Vagina (tissue), 2 donors: ENCODE measurements around the gene ATG4B.

Experiments used
- POLR2AphosphoS5 ChIP-seq, 2 donors: sonication (generic); formaldehyde crosslinking; IDR thresholded peaks; one replicate each; pipeline ENCODE4 v1.9.0; 2017; ENCODE audit warnings: antibody characterized with exemption in 2 of 2, mild to moderate bottlenecking in 2 of 2, low read depth in 1 of 2; ENCODE audit not compliant: insufficient read depth in 1 of 2
- TF ChIP-seq, protein P1 (sequence below), 3 experiments: fragments of 450-650 bp in 2 of 3; fragments of 200-600 bp in 1 of 3; sonication (generic) in 1 of 3; IDR thresholded peaks; one replicate each; pipeline ENCODE4 v1.5.1; 2017 to 2019; ENCODE audit warnings: antibody characterized with exemption in 3 of 3, mild to moderate bottlenecking in 2 of 3, moderate library complexity in 2 of 3

DNA sequence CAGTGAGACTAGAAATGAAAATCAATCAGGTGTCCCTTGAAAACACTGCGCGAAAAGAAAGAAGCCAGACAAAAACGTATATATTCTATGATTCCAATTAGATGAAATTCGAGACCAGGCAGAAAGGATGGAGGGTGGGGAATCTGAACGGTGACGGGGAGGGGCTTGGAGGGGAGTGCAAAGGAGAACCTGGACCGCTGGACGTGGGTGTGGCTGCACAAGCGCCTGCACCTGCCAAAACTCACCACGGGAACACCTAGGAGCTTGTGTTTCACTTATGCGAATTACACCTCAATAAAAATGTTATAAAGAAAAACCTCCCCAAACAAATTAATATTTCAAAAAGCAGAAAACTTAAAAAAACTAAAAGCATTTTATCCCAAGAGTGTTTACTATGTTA, 22.5 kb upstream of the ATG4B start:
- TF ChIP-seq, protein P1, sequence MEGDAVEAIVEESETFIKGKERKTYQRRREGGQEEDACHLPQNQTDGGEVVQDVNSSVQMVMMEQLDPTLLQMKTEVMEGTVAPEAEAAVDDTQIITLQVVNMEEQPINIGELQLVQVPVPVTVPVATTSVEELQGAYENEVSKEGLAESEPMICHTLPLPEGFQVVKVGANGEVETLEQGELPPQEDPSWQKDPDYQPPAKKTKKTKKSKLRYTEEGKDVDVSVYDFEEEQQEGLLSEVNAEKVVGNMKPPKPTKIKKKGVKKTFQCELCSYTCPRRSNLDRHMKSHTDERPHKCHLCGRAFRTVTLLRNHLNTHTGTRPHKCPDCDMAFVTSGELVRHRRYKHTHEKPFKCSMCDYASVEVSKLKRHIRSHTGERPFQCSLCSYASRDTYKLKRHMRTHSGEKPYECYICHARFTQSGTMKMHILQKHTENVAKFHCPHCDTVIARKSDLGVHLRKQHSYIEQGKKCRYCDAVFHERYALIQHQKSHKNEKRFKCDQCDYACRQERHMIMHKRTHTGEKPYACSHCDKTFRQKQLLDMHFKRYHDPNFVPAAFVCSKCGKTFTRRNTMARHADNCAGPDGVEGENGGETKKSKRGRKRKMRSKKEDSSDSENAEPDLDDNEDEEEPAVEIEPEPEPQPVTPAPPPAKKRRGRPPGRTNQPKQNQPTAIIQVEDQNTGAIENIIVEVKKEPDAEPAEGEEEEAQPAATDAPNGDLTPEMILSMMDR (IDR thresholded peaks at IDR 0.05) = no peak
- TF ChIP-seq POLR2AphosphoS5 (IDR thresholded peaks at IDR 0.05; ENCODE audit: insufficient read depth in 1 of 2, low read depth in 1 of 2) = no peak
